GM18519 (cell line): Measurements from ENCODE around the gene FBXL13.
A peak's percentile ranks its signal among the peaks of the same experiment; 100 is the strongest.
"Not testable (repeated sequence)": the region's sequence is repeated elsewhere in the genome, so short reads cannot be mapped to it uniquely, and the experiment has no call there.

Experiments used
- ATAC-seq: cut with Tn5 transposase; IDR thresholded peaks from one replicate; pipeline ENCODE4 v1.9.1; 2021; ENCODE audit warnings: mild to moderate bottlenecking, moderate library complexity; ENCODE audit not compliant: unreplicated experiment, low FRiP score

Gene FBXL13

GRCh38 chr7:102873470-102874165, 201.0 kb downstream of the FBXL13 start:
- peak; percentile 12 for ATAC-seq

- no peak for ATAC-seq
These were observed 202.1 kb downstream of the FBXL13 start for GRCh38 chr7:102872460-102872859.

GRCh38 chr7:102869195-102869594, 205.4 kb downstream of the FBXL13 start:
- no peak for ATAC-seq

GRCh38 chr7:102866535-102867215, 207.9 kb downstream of the FBXL13 start:
- ATAC-seq: no peak

- ATAC-seq: no peak
These were observed 209.6 kb downstream of the FBXL13 start for GRCh38 chr7:102864958-102865357.

- ATAC-seq: no peak
These were observed 214.2 kb downstream of the FBXL13 start for GRCh38 chr7:102860351-102860811.

- ATAC-seq: no peak
These were observed 214.8 kb downstream of the FBXL13 start for GRCh38 chr7:102859799-102860125.

- no peak for ATAC-seq
These were observed 215.4 kb downstream of the FBXL13 start for GRCh38 chr7:102859084-102859798.

GRCh38 chr7:102856036-102856435, 218.6 kb downstream of the FBXL13 start:
- ATAC-seq: no peak

- no peak for ATAC-seq
These were observed 225.1 kb downstream of the FBXL13 start for GRCh38 chr7:102849538-102849937.

GRCh38 chr7:102849079-102849478, 225.5 kb downstream of the FBXL13 start:
- ATAC-seq: no peak

GRCh38 chr7:102845346-102845745, 229.2 kb downstream of the FBXL13 start:
- no peak for ATAC-seq

- ATAC-seq: peak; percentile 81
These were observed 230.7 kb downstream of the FBXL13 start for GRCh38 chr7:102843850-102844249.

- no peak for ATAC-seq
These were observed 232.3 kb downstream of the FBXL13 start for GRCh38 chr7:102842284-102842683.

GRCh38 chr7:102841290-102841689, 233.3 kb downstream of the FBXL13 start:
- ATAC-seq: no peak

- ATAC-seq: no peak
These were observed 234.2 kb downstream of the FBXL13 start for GRCh38 chr7:102840404-102840803.

- ATAC-seq: not testable (repeated sequence)
These were observed 236.0 kb downstream of the FBXL13 start for GRCh38 chr7:102838572-102839101.

- no peak for ATAC-seq
These were observed 236.8 kb downstream of the FBXL13 start for GRCh38 chr7:102837802-102838201.

- no peak for ATAC-seq
These were observed 237.6 kb downstream of the FBXL13 start for GRCh38 chr7:102836977-102837376.

- ATAC-seq: no peak
These were observed 238.2 kb downstream of the FBXL13 start for GRCh38 chr7:102836191-102836919.

GRCh38 chr7:102834999-102835398, 239.6 kb downstream of the FBXL13 start:
- ATAC-seq: peak; percentile 98
